Stimulated activated CD8-positive, alpha-beta memory T cell treated with anti-CD3 and anti-CD28 coated beads, Interleukin-7, amount 100 ng/mL, for 1 hour (primary cell): ENCODE results near the gene CASTOR2.
"Not testable (repeated sequence)": the region's sequence is repeated elsewhere in the genome, so short reads cannot be mapped to it uniquely, and the experiment has no call there.

ENCODE experiments used
- DNase-seq, 2 donors: peaks; one replicate each; pipeline ENCODE4 v3.0.0-alpha.2; 2020; ENCODE audit warnings: low read depth in 2 of 2

Gene CASTOR2

GRCh38 chr7:74994869-74995543 is 30.5 kb downstream of the CASTOR2 start:
- DNase-seq, result not testable (repeated sequence)

- DNase-seq, result not testable (repeated sequence)
These were observed 31.9 kb downstream of the CASTOR2 start for GRCh38 chr7:74996361-74996760.

GRCh38 chr7:74997811-74998210 is 33.3 kb downstream of the CASTOR2 start:
- DNase-seq, result not testable (repeated sequence)

- not testable (repeated sequence) for DNase-seq
These were observed 36.9 kb downstream of the CASTOR2 start for GRCh38 chr7:75001356-75001755.

- no peak for DNase-seq
These were observed 45.5 kb downstream of the CASTOR2 start for GRCh38 chr7:75010036-75010435.

GRCh38 chr7:75017832-75018231 is 53.3 kb downstream of the CASTOR2 start:
- DNase-seq, result no peak

GRCh38 chr7:75018570-75019364 is 54.3 kb downstream of the CASTOR2 start:
- DNase-seq, result no peak

- no peak for DNase-seq
These were observed 55.3 kb downstream of the CASTOR2 start for GRCh38 chr7:75019800-75020199.

GRCh38 chr7:75024922-75025321 is 60.4 kb downstream of the CASTOR2 start:
- no peak for DNase-seq

- DNase-seq, result no peak
These were observed 63.8 kb downstream of the CASTOR2 start for GRCh38 chr7:75028299-75028698.

GRCh38 chr7:75033064-75033463 is 68.6 kb downstream of the CASTOR2 start:
- no peak for DNase-seq

GRCh38 chr7:75033826-75034225 is 69.3 kb downstream of the CASTOR2 start:
- no peak for DNase-seq

- no peak for DNase-seq
These were observed 74.0 kb downstream of the CASTOR2 start for GRCh38 chr7:75038508-75038907.

- no peak for DNase-seq
These were observed 74.7 kb downstream of the CASTOR2 start for GRCh38 chr7:75039166-75039565.

GRCh38 chr7:75039709-75040108 is 75.2 kb downstream of the CASTOR2 start:
- DNase-seq, result no peak

- no peak for DNase-seq
These were observed 76.0 kb downstream of the CASTOR2 start for GRCh38 chr7:75040512-75040911.

- no peak for DNase-seq
These were observed 77.8 kb downstream of the CASTOR2 start for GRCh38 chr7:75042286-75042685.

- no peak for DNase-seq
These were observed 78.6 kb downstream of the CASTOR2 start for GRCh38 chr7:75042831-75043703.

GRCh38 chr7:75045881-75046280 is 81.4 kb downstream of the CASTOR2 start:
- no peak for DNase-seq

- no peak for DNase-seq
These were observed 84.2 kb downstream of the CASTOR2 start for GRCh38 chr7:75048435-75049379.

GRCh38 chr7:75049817-75050216 is 85.3 kb downstream of the CASTOR2 start:
- no peak for DNase-seq
